GM19397 (cell line): ENCODE measurements around the gene RASSF7.
"Not testable (repeated sequence)": the region's sequence is repeated elsewhere in the genome, so short reads cannot be mapped to it uniquely, and the experiment has no call there.

Experiments used
- ATAC-seq: cut with Tn5 transposase; IDR thresholded peaks from one replicate; pipeline ENCODE4 v1.9.1; 2021; ENCODE audit warnings: mild to moderate bottlenecking, moderate library complexity; ENCODE audit not compliant: unreplicated experiment

Gene RASSF7

GRCh38 chr11:563812-564578, 3.2 kb downstream of the RASSF7 start:
- no peak for ATAC-seq

GRCh38 chr11:565921-566509, 5.2 kb downstream of the RASSF7 start:
- no peak for ATAC-seq

- ATAC-seq = no peak
These were observed 6.3 kb downstream of the RASSF7 start for GRCh38 chr11:567011-567628.

- ATAC-seq = peak; percentile 10
These were observed 7.0 kb downstream of the RASSF7 start for GRCh38 chr11:567629-568292.

- ATAC-seq = peak; percentile 86
These were observed 7.8 kb downstream of the RASSF7 start for GRCh38 chr11:568306-569157.

GRCh38 chr11:569158-569885, 8.6 kb downstream of the RASSF7 start:
- ATAC-seq = no peak

GRCh38 chr11:571802-572185, 11.0 kb downstream of the RASSF7 start:
- no peak for ATAC-seq

GRCh38 chr11:573146-573759, 12.5 kb downstream of the RASSF7 start:
- no peak for ATAC-seq

- not testable (repeated sequence) for ATAC-seq
These were observed 13.3 kb downstream of the RASSF7 start for GRCh38 chr11:574031-574570.

- no peak for ATAC-seq
These were observed 14.0 kb downstream of the RASSF7 start for GRCh38 chr11:574632-575312.

GRCh38 chr11:575313-575995, 14.7 kb downstream of the RASSF7 start:
- peak; percentile 32 for ATAC-seq

GRCh38 chr11:575996-576768, 15.4 kb downstream of the RASSF7 start, which contains the start of gene PHRF1:
Gene PHRF1 (plus strand): TSS chr11:576470. CDS start chr11:581513, 5,043 bp downstream.
- peak; percentile 87 for ATAC-seq

- no peak for ATAC-seq
These were observed 16.2 kb downstream of the RASSF7 start for GRCh38 chr11:576811-577610.

- no peak for ATAC-seq
These were observed 16.8 kb downstream of the RASSF7 start for GRCh38 chr11:577611-577894.

- ATAC-seq = no peak
These were observed 17.7 kb downstream of the RASSF7 start for GRCh38 chr11:578276-579035.
